SK-N-SH treated with all-trans-retinoic acid at 6 μM for 48 hours (cell line): Measurements from ENCODE around the gene SRA1.

Source experiments
- ARNTL ChIP-seq: fragments of 450-650 bp; formaldehyde crosslinking; IDR thresholded peaks from 2 replicates; pipeline ENCODE4 v1.5.0; 2020; ENCODE audit warnings: low read depth, mild to moderate bottlenecking, moderate library complexity, borderline replicate concordance
- BACH2 ChIP-seq: fragments of 250-450 bp; sonication (Bioruptor Pico); IDR thresholded peaks from 2 replicates; pipeline ENCODE4 v1.9.0; 2021; ENCODE audit warnings: mild to moderate bottlenecking, borderline replicate concordance
- CSDC2 ChIP-seq: fragments of 250-450 bp; sonication (Bioruptor Pico); IDR thresholded peaks from 2 replicates; pipeline ENCODE4 v1.5.0; 2020; ENCODE audit warnings: mild to moderate bottlenecking, moderate library complexity
- CSRNP3 ChIP-seq: fragments of 250-450 bp; sonication (Bioruptor Pico); IDR thresholded peaks from 2 replicates; pipeline ENCODE4 v1.5.1; 2021; ENCODE audit warnings: mild to moderate bottlenecking, moderate library complexity
- ISL1 ChIP-seq: fragments of 250-450 bp; sonication (Bioruptor Pico); IDR thresholded peaks from 2 replicates; pipeline ENCODE4 v2.1.2; 2022; ENCODE audit warnings: mild to moderate bottlenecking, moderate library complexity
- PATZ1 ChIP-seq: fragments of 250-450 bp; sonication (Bioruptor Pico); IDR thresholded peaks from 2 replicates; pipeline ENCODE4 v1.8.0; 2020; ENCODE audit warnings: mild to moderate bottlenecking, moderate library complexity, borderline replicate concordance
- POU6F1 ChIP-seq: fragments of 250-450 bp; sonication (Bioruptor Pico); IDR thresholded peaks from 2 replicates; pipeline ENCODE4 v1.8.0; 2021; ENCODE audit warnings: low read depth, mild to moderate bottlenecking, moderate library complexity, borderline replicate concordance
- TOX ChIP-seq: fragments of 250-450 bp; sonication (Bioruptor Pico); IDR thresholded peaks from 2 replicates; pipeline ENCODE4 v1.8.0; 2021; ENCODE audit warnings: mild to moderate bottlenecking, moderate library complexity, borderline replicate concordance
- ZFP3 ChIP-seq: fragments of 250-450 bp; sonication (Bioruptor Pico); IDR thresholded peaks from 2 replicates; pipeline ENCODE4 v1.5.0; 2020; ENCODE audit warnings: mild to moderate bottlenecking, moderate library complexity
- ZFP30 ChIP-seq: fragments of 450-650 bp; formaldehyde crosslinking; IDR thresholded peaks from 2 replicates; pipeline ENCODE4 v1.5.0; 2022; ENCODE audit warnings: mild to moderate bottlenecking, moderate library complexity
- ZNF565 ChIP-seq: fragments of 450-650 bp; formaldehyde crosslinking; conservative IDR thresholded peaks from 2 replicates; pipeline ENCODE4 v1.5.0; 2020; ENCODE audit warnings: low read depth, mild to moderate bottlenecking, moderate library complexity
- ZNF70 ChIP-seq: fragments of 450-650 bp; formaldehyde crosslinking; IDR thresholded peaks from 2 replicates; pipeline ENCODE4 v1.5.0; 2020; ENCODE audit warnings: mild to moderate bottlenecking, moderate library complexity
- ZNF8 ChIP-seq: fragments of 450-650 bp; formaldehyde crosslinking; IDR thresholded peaks from 2 replicates; pipeline ENCODE4 v1.5.0; 2020; ENCODE audit warnings: mild to moderate bottlenecking, moderate library complexity

- TF ChIP-seq ZNF565 (no peak), ZNF70 (CRISPR knock-in tag) (no peak), CSDC2 (CRISPR knock-in tag) (no peak), PATZ1 (CRISPR knock-in tag) (no peak), ZFP30 (CRISPR knock-in tag) (no peak), POU6F1 (CRISPR knock-in tag) (no peak), ZNF8 (CRISPR knock-in tag) (no peak), ARNTL (CRISPR knock-in tag) (no peak), ZFP3 (CRISPR knock-in tag) (no peak), TOX (CRISPR knock-in tag) (no peak), BACH2 (CRISPR knock-in tag) (no peak), ISL1 (CRISPR knock-in tag) (no peak), CSRNP3 (CRISPR knock-in tag) (no peak)
Measured at GRCh38 chr5:140557965-140558364, 692 bp upstream of the SRA1 start.
